ENCODE measurements around the gene CNTN1.

Gene CNTN1

GRCh38 chr12:40907115-40907527, 214.9 kb downstream of the CNTN1 start:
- Mint-ChIP-seq H3K36me3 (ENCODE audit: low read depth) (no peaks in the 10 kb centered on the region), H3K27me3 (no peaks in the 10 kb centered on the region), H3K27ac (no peak overlapping the region), H3K4me1 (no peaks in the 10 kb centered on the region), H3K9me3 (no peaks in the 10 kb centered on the region), H3K4me3 (no peak overlapping the region)
- ATAC-seq (no peak), DNase-seq (no peak)

DNA sequence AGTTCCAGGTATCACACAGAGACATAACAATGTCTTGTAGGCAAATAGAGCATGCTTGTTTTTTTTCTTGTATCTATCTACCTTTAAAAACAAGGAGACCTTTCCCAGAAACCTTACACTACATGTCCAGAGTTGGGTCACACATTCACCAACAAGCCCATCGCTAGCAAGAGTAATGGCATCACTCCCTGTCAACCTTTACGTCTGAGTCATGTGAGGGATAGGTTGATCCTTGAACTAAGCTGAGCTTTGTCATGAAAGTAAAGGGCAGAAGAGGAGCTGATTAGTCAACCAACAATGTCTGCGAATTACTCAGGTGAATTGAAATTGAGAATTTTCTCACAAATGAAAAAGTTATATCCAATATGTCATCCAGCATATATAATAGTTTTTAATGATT, 219.4 kb downstream of the CNTN1 start:
- H3K27ac Mint-ChIP-seq, result no peak overlapping the region
- DNase-seq, result no peak
- no peaks in the 10 kb centered on the region for H3K4me1 Mint-ChIP-seq
- H3K9me3 Mint-ChIP-seq, result no peaks in the 10 kb centered on the region
- no peak for ATAC-seq
- no peaks in the 10 kb centered on the region for H3K27me3 Mint-ChIP-seq
- no peaks in the 10 kb centered on the region for H3K36me3 Mint-ChIP-seq (ENCODE audit: low read depth)
- no peak overlapping the region for H3K4me3 Mint-ChIP-seq

DNA sequence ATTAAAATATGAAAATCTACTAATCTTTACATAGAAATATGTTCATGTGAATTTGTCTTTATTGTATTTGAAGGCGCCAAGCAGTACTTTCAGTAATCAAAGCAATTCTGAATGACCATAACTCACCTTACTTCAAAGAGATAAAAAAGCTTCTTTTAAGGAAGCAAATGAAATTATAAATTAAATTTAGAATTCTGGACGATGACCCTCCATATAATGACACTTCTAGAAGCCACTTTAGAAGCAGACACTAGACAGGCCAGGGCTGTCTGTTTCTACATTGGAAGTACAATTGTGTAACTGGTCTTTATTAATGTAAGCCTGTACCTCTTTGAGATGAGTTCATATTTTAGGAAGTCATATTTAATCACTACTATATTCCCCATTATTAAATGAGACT, 222.9 kb downstream of the CNTN1 start:
- Mint-ChIP-seq H3K27me3 (no peaks in the 10 kb centered on the region), H3K27ac (no peak overlapping the region), H3K4me1 (no peaks in the 10 kb centered on the region), H3K9me3 (no peaks in the 10 kb centered on the region), H3K4me3 (no peak overlapping the region), H3K36me3 (ENCODE audit: low read depth) (no peaks in the 10 kb centered on the region)
- ATAC-seq (no peak), DNase-seq (no peak)

DNA sequence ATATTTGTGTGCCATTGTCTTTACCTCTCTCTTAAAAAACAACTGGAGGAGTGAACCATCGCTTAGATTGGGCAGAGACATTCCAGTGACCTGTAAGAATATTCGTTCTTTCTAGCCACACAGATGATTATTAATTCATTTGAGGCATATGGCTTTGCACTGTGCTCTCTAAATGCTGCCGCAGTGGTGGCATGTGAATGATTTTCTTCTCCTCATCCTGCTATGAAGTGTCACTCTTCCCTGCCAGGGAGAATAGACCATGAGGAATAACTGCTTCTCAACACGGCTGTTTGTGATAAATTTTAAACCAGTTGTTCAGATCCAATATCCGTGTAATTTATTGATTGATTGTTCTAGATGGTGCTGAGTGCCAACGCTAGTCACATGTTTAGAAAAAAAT, 225.3 kb downstream of the CNTN1 start:
- H3K4me1 Mint-ChIP-seq, result no peaks in the 10 kb centered on the region
- no peak overlapping the region for H3K4me3 Mint-ChIP-seq
- no peak for ATAC-seq
- DNase-seq, result no peak
- H3K36me3 Mint-ChIP-seq (ENCODE audit: low read depth), result no peaks in the 10 kb centered on the region
- H3K27me3 Mint-ChIP-seq, result no peaks in the 10 kb centered on the region
- H3K27ac Mint-ChIP-seq, result no peak overlapping the region
- H3K9me3 Mint-ChIP-seq, result no peaks in the 10 kb centered on the region

DNA sequence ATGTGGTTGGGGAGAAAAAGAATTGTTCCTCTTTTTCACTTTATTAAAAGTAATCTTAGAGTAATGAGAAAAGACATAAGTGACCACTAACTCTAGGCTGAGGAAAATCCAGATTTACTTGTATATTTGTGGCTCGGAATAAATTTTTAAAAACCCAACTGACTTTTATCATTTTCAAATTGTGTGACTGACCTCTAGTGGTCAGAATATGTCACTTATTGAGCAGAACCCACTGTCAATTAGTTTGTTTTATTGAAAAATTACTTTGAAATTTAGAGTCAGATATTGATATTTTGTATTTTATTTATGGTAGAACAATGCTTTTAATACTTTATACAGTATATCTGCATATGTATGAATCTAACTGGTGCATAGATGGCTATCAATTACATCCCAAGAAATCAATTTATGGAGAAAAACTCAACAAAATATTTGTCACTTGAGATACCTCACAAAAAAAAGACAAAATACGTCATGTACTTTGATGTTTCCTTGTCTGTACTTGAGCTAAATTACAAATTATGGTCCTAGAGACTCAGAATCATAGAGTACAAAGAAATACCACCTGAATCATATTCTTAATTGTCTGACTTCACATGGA, 229.4 kb downstream of the CNTN1 start:
- no peaks in the 10 kb centered on the region for H3K27me3 Mint-ChIP-seq
- no peaks in the 10 kb centered on the region for H3K4me1 Mint-ChIP-seq
- no peaks in the 10 kb centered on the region for H3K36me3 Mint-ChIP-seq (ENCODE audit: low read depth)
- no peak overlapping the region for H3K27ac Mint-ChIP-seq
- no peak overlapping the region for H3K4me3 Mint-ChIP-seq
- H3K9me3 Mint-ChIP-seq, result no peaks in the 10 kb centered on the region
- ATAC-seq, result no peak
- DNase-seq, result no peak

- no peak overlapping the region for H3K4me3 Mint-ChIP-seq
- no peaks in the 10 kb centered on the region for H3K27me3 Mint-ChIP-seq
- no peaks in the 10 kb centered on the region for H3K9me3 Mint-ChIP-seq
- no peak overlapping the region for H3K27ac Mint-ChIP-seq
- ATAC-seq (no peak), DNase-seq (no peak)
- no peaks in the 10 kb centered on the region for H3K4me1 Mint-ChIP-seq
- no peaks in the 10 kb centered on the region for H3K36me3 Mint-ChIP-seq (ENCODE audit: low read depth)
Measured at GRCh38 chr12:40937891-40938290, 245.7 kb downstream of the CNTN1 start.

DNA sequence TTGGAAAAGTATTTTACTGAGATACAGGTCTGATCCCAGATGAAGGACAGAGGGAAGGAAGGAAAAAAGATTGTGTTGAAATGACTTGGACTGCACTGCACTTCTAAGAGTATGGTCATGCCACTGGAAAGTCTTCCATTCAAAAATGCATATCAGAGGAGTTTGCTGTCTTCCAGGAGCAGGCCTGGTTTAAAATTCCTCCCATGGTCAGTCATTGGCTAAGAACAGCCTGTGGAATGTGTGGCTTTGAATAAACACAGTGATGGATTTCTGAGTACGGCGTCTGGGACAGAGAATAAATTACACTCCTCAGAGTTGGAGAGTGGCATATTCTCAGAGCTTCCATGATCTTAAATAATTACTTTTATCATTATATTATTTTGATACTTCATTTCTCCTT, 250.1 kb downstream of the CNTN1 start:
- no peaks in the 10 kb centered on the region for H3K36me3 Mint-ChIP-seq (ENCODE audit: low read depth)
- H3K9me3 Mint-ChIP-seq, result no peaks in the 10 kb centered on the region
- H3K27ac Mint-ChIP-seq, result no peak overlapping the region
- peaks cover 2% of the 10 kb centered on the region for H3K27me3 Mint-ChIP-seq
- H3K4me1 Mint-ChIP-seq, result no peaks in the 10 kb centered on the region
- no peak for ATAC-seq
- H3K4me3 Mint-ChIP-seq, result no peak overlapping the region
- no peak for DNase-seq

- Mint-ChIP-seq H3K4me3 (no peak overlapping the region), H3K9me3 (no peaks in the 10 kb centered on the region), H3K27ac (no peak overlapping the region), H3K36me3 (ENCODE audit: low read depth) (no peaks in the 10 kb centered on the region), H3K27me3 (peaks cover 2% of the 10 kb centered on the region), H3K4me1 (no peaks in the 10 kb centered on the region)
- DNase-seq (no peak), ATAC-seq (no peak)
Measured at GRCh38 chr12:40945772-40946171, 253.5 kb downstream of the CNTN1 start.

GRCh38 chr12:40946612-40947194, 254.5 kb downstream of the CNTN1 start:
- H3K4me1 Mint-ChIP-seq, result no peaks in the 10 kb centered on the region
- DNase-seq, result no peak
- H3K9me3 Mint-ChIP-seq, result no peaks in the 10 kb centered on the region
- H3K27me3 Mint-ChIP-seq, result peaks cover 2% of the 10 kb centered on the region
- no peaks in the 10 kb centered on the region for H3K36me3 Mint-ChIP-seq (ENCODE audit: low read depth)
- no peak overlapping the region for H3K27ac Mint-ChIP-seq
- no peak overlapping the region for H3K4me3 Mint-ChIP-seq
- no peak for ATAC-seq

DNA sequence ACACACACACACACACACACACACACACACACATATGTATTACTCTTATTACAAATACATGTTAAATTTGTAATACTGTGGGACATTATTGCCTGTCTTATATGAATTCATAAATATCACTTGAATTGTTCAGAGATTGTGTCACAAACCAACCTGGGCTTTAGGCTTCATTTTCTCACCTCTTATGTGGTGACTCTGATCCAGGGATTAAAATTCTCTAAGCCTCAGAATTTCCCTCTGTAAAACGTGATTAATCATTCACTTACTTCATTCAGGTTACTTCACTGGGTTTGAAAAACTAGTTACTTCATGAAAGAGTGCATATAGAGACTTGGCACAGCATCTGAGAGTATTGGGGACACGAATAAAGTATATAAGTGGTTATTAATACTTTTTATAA, 255.6 kb downstream of the CNTN1 start:
- ATAC-seq, result no peak
- no peak overlapping the region for H3K4me3 Mint-ChIP-seq
- H3K9me3 Mint-ChIP-seq, result no peaks in the 10 kb centered on the region
- H3K27me3 Mint-ChIP-seq, result peaks cover 2% of the 10 kb centered on the region
- no peaks in the 10 kb centered on the region for H3K4me1 Mint-ChIP-seq
- DNase-seq, result no peak
- no peak overlapping the region for H3K27ac Mint-ChIP-seq
- H3K36me3 Mint-ChIP-seq (ENCODE audit: low read depth), result no peaks in the 10 kb centered on the region

DNA sequence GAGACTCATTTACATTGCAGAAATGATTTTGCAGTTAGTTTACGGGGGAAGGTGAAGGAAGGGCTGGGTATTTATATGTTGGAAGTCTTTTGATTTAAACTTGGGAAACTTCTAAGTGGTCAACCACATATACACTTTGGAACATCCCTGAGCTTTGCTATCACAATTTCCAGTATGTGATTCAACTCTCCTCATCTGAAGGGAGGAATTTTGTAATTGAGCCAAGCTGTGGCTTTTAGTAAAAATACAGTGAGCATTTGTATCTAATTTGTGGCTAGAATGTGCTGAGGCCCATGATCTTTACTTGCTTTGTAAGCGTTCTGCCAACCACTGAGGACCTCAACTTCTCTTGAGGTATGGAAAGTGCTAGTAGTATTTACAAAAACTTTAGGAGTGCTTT, 260.8 kb downstream of the CNTN1 start:
- peaks cover 5% of the 10 kb centered on the region for H3K27me3 Mint-ChIP-seq
- H3K9me3 Mint-ChIP-seq, result no peaks in the 10 kb centered on the region
- no peaks in the 10 kb centered on the region for H3K4me1 Mint-ChIP-seq
- H3K4me3 Mint-ChIP-seq, result no peak overlapping the region
- ATAC-seq (no peak), DNase-seq (no peak)
- no peaks in the 10 kb centered on the region for H3K36me3 Mint-ChIP-seq (ENCODE audit: low read depth)
- no peak overlapping the region for H3K27ac Mint-ChIP-seq

GRCh38 chr12:40957417-40957816, 265.2 kb downstream of the CNTN1 start:
- Mint-ChIP-seq H3K4me1 (no peaks in the 10 kb centered on the region), H3K36me3 (ENCODE audit: low read depth) (no peaks in the 10 kb centered on the region), H3K27ac (no peak overlapping the region), H3K27me3 (peaks cover 5% of the 10 kb centered on the region), H3K4me3 (no peak overlapping the region), H3K9me3 (no peaks in the 10 kb centered on the region)
- DNase-seq (no peak), ATAC-seq (no peak)

DNA sequence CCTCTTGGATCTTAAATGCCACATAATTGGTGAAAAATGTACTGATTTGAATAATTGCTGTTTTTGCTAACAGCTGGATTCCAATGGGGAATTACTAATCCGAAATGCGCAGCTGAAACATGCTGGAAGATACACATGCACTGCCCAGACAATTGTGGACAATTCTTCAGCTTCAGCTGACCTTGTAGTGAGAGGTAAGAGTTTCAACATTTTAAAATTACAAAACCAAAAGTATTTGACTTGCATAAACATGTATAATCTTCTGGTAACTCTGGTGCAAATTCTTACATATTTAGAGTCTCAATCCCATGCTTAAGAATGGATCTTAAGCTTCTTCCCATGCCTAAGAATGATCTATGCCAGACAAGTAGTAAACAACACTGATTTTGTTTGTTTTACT, 266.8 kb downstream of the CNTN1 start:
- no peaks in the 10 kb centered on the region for H3K36me3 Mint-ChIP-seq (ENCODE audit: low read depth)
- no peaks in the 10 kb centered on the region for H3K9me3 Mint-ChIP-seq
- peaks cover 5% of the 10 kb centered on the region for H3K27me3 Mint-ChIP-seq
- H3K4me3 Mint-ChIP-seq, result no peak overlapping the region
- no peak overlapping the region for H3K27ac Mint-ChIP-seq
- no peaks in the 10 kb centered on the region for H3K4me1 Mint-ChIP-seq
- no peak for DNase-seq
- ATAC-seq, result no peak

- no peaks in the 10 kb centered on the region for H3K4me1 Mint-ChIP-seq
- H3K27me3 Mint-ChIP-seq, result no peaks in the 10 kb centered on the region
- no peak overlapping the region for H3K27ac Mint-ChIP-seq
- no peak for DNase-seq
- H3K36me3 Mint-ChIP-seq (ENCODE audit: low read depth), result no peaks in the 10 kb centered on the region
- no peak for ATAC-seq
- H3K4me3 Mint-ChIP-seq, result no peak overlapping the region
- no peaks in the 10 kb centered on the region for H3K9me3 Mint-ChIP-seq
Measured at GRCh38 chr12:40963751-40964150, 271.5 kb downstream of the CNTN1 start.

- Mint-ChIP-seq H3K27me3 (no peaks in the 10 kb centered on the region), H3K4me1 (no peaks in the 10 kb centered on the region), H3K9me3 (no peaks in the 10 kb centered on the region), H3K36me3 (ENCODE audit: low read depth) (no peaks in the 10 kb centered on the region), H3K27ac (no peak overlapping the region), H3K4me3 (no peak overlapping the region)
- ATAC-seq, result no peak
- DNase-seq, result no peak
Measured at GRCh38 chr12:40969796-40970195, 277.6 kb downstream of the CNTN1 start.

Data from activated naive CD8-positive, alpha-beta T cell treated with anti-CD3 and anti-CD28 coated beads, Interleukin-2, amount 50 U/mL, for 24 hours (primary cell).